Fibroblast of skin of right biceps (primary cell): ENCODE results near the gene TUBGCP2.

ENCODE experiments used
- DNase-seq: peaks from one replicate; pipeline ENCODE4 v3.0.0-alpha.2; 2013

The TUBGCP2 gene

DNA sequence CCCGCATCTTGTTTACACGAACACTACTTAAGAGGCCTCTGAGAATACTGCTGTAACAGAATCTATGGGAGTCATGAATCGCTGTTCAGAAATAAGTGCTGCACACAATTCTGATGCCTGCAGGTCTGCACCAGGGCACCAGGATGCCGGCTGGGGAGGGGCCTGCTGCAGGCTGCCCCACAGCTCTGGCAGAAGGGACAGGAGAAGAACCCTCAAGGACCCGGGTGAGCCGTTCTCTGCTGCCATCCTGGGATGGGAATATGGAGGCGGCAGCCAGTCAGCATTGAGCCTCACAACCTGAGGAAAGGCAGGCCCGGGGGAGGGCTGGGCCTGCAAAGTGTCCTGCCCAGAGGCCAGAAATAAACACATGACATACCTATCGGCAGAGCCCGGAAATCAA, 11.2 kb downstream of the TUBGCP2 start:
- no peak for DNase-seq

DNA sequence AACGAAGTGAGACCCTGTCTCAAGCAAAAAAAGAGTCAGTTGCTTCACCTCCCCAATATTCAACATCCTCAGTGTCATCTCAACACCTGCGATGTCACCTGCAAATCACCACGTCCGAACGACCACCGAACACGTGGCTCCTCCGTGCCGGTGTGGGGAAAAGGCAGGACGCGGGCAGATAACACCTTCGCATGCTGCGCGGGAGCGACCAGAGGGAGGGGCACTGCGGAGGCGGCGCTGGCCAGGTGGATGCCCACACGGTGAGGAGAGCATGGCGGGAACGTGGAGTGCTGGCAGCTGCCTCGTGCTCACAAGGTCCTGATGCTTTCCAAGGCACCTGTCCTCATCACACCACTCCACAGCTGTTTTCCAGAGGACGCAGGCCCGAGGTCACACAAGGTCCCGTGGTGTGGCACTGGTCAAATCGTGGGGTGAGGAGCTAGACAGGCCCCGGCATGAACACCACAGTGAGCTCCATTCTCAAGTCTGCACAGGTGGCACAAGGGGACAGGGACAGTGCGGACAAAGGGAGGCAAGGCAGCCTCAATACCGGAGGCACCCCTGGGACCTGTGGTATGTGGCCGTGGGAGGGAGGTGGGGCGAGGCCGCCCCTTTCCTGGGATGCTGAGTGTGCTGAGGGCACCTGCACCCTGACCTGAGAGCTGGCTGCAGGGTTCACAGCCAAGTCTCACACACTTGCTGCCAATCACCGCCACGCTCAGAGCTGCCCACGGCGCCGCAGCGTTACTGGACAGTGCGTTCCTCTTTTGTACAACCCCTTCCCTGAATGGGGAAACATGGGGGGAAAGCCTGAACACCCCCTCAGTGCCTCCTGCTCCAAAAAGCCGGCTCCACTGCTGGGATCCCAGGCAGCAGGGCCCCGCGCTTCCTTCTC, 13.0 kb downstream of the TUBGCP2 start:
- no peak for DNase-seq

DNA sequence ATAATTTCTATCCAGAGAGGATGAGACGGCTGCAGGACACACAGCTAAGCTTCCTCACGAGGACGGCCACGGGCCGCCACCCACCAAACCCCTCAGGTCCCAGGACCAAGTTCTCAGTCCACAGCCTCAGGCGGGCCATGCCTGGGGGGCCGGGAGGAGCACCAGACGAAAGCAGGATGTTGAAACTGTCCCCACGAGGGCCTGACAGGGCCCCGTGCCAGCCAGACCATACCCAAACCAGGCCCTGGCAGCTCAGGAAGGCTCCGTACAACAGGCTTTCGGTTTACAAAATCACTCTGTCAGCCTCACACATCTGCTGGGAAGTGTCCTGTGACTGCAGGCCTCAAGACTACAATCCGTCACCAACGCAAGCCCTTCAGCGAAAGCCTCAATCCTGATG, 14.5 kb downstream of the TUBGCP2 start:
- no peak for DNase-seq

DNA sequence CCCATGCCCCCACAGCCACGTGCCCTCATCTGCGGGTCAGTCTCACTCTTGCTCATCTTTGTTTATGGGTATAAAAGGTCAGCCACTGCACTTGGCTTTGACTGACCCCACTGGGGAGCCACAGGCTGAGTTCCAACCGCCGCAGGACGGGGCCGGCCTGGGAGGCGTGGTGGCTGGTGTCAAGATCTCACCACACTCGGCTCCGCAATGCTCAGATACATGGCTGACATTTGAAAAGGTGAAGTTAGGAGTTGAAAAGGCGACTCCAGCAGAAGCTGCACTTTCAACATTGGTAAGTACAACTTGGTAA, 14.9 kb downstream of the TUBGCP2 start:
- no peak for DNase-seq

- DNase-seq = peak; percentile 77
These were observed 15.5 kb downstream of the TUBGCP2 start for GRCh38 chr10:133292919-133293809.

DNA sequence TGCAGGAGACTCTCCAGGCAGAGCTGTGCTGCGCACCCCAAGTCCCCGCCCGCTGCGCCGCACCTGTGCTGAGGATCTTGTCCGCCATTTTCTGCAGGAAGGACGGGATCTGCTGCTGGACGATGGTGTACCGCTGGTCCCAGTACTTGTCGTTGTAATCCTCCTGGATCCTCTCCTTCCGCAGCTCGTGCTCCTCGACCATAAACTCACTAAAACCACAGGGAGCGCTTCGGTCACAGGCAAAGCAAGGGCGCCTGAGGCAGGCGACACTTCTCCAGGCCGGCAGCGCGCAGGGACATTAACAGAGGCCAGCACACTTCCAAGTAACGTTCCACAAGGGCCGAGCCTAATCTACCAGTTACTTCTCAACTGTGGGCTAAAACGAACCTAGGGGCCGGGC, 18.9 kb downstream of the TUBGCP2 start:
- DNase-seq = no peak

- DNase-seq = no peak
These were observed 20.7 kb downstream of the TUBGCP2 start for GRCh38 chr10:133287832-133288500.

GRCh38 chr10:133286366-133286765, 22.3 kb downstream of the TUBGCP2 start:
- no peak for DNase-seq

DNA sequence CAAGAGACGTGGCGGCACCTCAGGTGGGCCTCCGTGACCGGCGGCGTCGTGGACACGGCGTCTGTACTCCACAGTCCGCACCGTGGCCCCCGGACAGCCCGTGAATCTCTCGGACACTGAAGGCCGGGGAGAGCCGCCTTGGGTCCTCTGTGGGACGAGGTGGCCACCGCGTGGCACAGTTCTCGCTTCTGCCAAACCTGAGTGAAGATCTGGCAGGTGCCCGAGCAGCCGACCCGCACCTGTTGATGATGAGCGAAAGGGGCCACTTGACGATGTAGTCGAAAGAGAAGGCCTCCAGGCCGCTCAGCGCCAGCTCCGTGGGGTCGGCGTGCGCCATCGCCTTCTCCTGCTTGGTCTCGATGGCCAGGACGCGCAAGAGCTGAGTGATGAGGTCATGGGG, 23.5 kb downstream of the TUBGCP2 start:
- no peak for DNase-seq

- DNase-seq = no peak
These were observed 24.7 kb downstream of the TUBGCP2 start for GRCh38 chr10:133283931-133284330.

- no peak for DNase-seq
These were observed 25.8 kb downstream of the TUBGCP2 start for GRCh38 chr10:133282846-133283390.

GRCh38 chr10:133281628-133282372, 26.9 kb downstream of the TUBGCP2 start:
- DNase-seq = no peak

GRCh38 chr10:133281084-133281483, 27.6 kb downstream of the TUBGCP2 start:
- DNase-seq = no peak

- DNase-seq = no peak
These were observed 28.1 kb downstream of the TUBGCP2 start for GRCh38 chr10:133280391-133281059.

DNA sequence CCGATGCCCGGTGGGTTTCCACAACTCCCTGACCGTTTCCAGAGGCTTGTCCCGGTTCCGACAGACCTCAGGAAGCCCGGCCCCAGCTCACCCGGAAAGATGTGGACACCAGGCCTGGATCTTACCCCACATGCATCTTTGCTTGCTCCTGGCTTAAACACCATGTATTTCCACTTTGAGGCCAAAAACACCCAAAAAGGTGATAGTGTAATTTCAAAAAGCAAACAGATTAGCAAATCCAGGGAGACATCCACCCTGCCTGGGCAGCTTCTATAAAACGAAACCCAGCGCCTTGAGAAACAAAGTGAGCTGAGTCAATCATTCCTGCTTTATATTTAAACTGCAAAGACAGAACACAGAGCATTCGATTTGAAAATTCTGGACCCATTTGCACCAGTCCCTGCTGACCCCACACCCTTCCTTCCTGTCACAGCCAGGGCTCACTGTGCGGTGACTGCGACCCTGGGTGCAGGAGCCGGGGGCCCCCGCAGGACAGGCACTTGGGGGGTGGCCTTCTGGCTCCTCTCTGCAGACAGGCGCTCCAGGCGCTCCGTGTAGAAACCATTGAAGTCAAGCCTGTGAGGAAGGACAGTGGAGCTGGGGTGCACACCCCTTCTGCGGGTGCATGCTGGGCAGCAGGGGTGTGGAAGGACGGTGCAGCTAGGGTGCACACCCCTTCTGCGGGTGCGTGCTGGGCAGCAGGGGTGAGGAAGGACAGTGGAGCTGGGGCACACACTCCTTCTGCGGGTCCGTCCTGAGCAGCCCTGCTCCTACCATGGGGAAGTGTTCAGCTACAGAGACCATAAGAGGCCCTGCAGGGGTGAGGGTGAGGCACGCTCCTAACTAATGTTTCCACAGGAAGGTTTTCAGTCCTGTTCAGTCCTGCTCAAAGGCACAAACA, 29.1 kb downstream of the TUBGCP2 start:
- no peak for DNase-seq

GRCh38 chr10:133278577-133279265, 30.0 kb downstream of the TUBGCP2 start:
- peak; percentile 36 for DNase-seq

DNA sequence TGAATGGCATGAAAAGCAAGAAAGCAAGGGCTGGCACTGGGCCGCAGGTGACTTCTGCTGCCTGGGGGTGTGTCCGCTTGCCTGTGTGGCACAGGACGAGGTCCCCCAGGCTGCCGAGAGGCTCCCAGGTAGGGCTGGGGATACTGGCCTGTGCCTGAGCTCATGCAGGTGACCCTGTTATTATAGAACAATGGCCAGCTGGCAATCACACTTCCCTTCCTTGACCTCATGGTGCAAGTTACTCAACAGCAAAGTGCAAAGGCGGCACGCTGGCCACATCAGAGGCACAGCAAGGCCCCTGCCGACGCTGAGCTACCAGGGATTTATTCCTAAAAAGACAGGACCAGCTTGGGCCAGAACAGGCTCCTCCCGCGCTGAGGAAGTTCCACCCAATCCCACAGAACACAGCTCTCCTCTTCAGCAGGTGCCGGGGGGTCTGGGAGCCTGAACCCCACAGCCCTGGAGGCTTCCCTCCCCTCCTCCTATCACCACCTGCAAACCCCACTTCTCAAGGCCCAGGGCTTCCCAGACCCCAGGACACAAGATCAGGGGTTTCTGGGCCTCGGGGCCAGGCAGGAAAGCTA, 30.6 kb downstream of the TUBGCP2 start:
- no peak for DNase-seq

DNA sequence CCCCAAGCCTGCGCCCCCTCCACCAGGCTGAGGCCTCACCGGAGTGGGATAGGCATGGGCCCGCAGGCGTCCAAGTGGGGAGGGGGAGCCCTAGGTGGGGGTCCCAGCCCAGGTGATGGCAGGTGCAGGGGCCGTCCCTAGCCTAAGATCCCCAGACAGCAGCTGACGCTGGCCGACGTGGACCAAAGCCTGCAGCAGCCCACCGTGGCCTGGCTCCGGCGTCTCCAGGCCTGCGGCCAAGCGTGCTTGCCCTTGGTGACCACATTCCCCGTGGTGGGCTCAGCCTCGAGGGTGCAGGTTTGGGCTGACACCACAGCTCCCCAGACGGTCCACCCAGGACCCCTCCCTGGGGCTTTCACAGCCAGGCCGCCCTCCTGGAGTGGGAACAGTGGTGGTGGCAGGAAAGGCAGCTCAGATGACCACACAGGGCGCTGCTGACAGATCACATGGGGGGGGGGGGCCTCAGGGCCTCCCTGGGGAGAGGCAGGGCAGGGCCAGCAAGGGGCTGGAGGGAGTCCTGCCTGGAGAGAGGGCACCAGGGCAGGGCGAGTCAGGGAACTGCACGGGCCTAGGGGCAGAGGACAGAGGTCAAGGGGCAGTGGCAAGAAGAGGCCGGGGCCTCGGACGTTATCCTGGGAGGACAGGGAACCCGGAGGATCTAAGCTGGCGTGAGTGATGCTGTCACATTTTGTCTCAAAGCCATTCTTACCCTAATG, 31.2 kb downstream of the TUBGCP2 start:
- no peak for DNase-seq
